ENCODE results near the gene TUBGCP3.

The TUBGCP3 gene

GRCh38 chr13:112456138-112457056 lies 131.6 kb downstream of the TUBGCP3 start:
- Histone ChIP-seq H3K27me3 (ENCODE audit: insufficient read depth, low read length) (peaks cover 12% of the 10 kb centered on the region; the same call in 1 of the 2 replicates), H3K27ac (ENCODE audit: low read depth, low read length, poor library complexity, severe bottlenecking) (no peak overlapping the region), H3K4me1 (ENCODE audit: insufficient read depth, low read length, severe bottlenecking) (peaks cover 12% of the 10 kb centered on the region)

GRCh38 chr13:112455476-112456059 lies 132.4 kb downstream of the TUBGCP3 start:
- no peaks in the 10 kb centered on the region for H3K9me3 ChIP-seq (ENCODE audit: low read length)
- no peak overlapping the region for H3K9ac ChIP-seq (ENCODE audit: low read length)
- H3K4me3 ChIP-seq (ENCODE audit: low read depth, low read length, poor library complexity, severe bottlenecking) = no peak overlapping the region
- H3K27ac ChIP-seq (ENCODE audit: low read depth, low read length, poor library complexity, severe bottlenecking) = no peak overlapping the region
- H3K9me2 ChIP-seq (ENCODE audit: low read depth, low read length) = no peaks in the 10 kb centered on the region
- H3K79me2 ChIP-seq (ENCODE audit: insufficient read depth, low read length) = no peaks in the 10 kb centered on the region
- peaks cover 12% of the 10 kb centered on the region for H3K4me1 ChIP-seq (ENCODE audit: insufficient read depth, low read length, severe bottlenecking)
- no peak overlapping the region for H3K4me2 ChIP-seq (ENCODE audit: low read length)
- peaks cover 12% of the 10 kb centered on the region; the same call in 1 of the 2 replicates for H3K27me3 ChIP-seq (ENCODE audit: insufficient read depth, low read length)
- TF ChIP-seq EZH2 (IDR thresholded peaks at IDR 0.05; ENCODE audit: borderline replicate concordance, low read length) = no peak
- no peak for TF ChIP-seq CTCF (IDR thresholded peaks at IDR 0.05; ENCODE audit: low read length)
- H3F3A ChIP-seq (ENCODE audit: insufficient read depth, low read length) = no peaks in the 10 kb centered on the region
- no peaks in the 10 kb centered on the region for H4K20me1 ChIP-seq (ENCODE audit: insufficient read depth, low read length)
- no peak overlapping the region for H2AFZ ChIP-seq (ENCODE audit: low read length)
- no peaks in the 10 kb centered on the region for H3K36me3 ChIP-seq (ENCODE audit: insufficient read depth, low read length)

More at GRCh38 chr13:112456138-112457056, 131.6 kb downstream of the TUBGCP3 start:
- H3K4me3 ChIP-seq (ENCODE audit: low read depth, low read length, poor library complexity, severe bottlenecking) = no peak overlapping the region
- no peaks in the 10 kb centered on the region; the same call in 1 of the 2 replicates for H3K9me3 ChIP-seq (ENCODE audit: low read length)
- no peak overlapping the region for H2AFZ ChIP-seq (ENCODE audit: low read length)
- H3K36me3 ChIP-seq (ENCODE audit: insufficient read depth, low read length) = no peaks in the 10 kb centered on the region
- H4K20me1 ChIP-seq (ENCODE audit: insufficient read depth, low read length) = no peaks in the 10 kb centered on the region
- no peaks in the 10 kb centered on the region for H3K79me2 ChIP-seq (ENCODE audit: insufficient read depth, low read length)
- no peak overlapping the region for H3K9ac ChIP-seq (ENCODE audit: low read length)
- H3F3A ChIP-seq (ENCODE audit: insufficient read depth, low read length) = no peaks in the 10 kb centered on the region
- TF ChIP-seq CTCF (IDR thresholded peaks at IDR 0.05; ENCODE audit: low read length) (no peak), EZH2 (IDR thresholded peaks at IDR 0.05; ENCODE audit: borderline replicate concordance, low read length) (no peak)
- no peak overlapping the region for H3K4me2 ChIP-seq (ENCODE audit: low read length)
- no peaks in the 10 kb centered on the region for H3K9me2 ChIP-seq (ENCODE audit: low read depth, low read length)

- H4K20me1 ChIP-seq (ENCODE audit: insufficient read depth, low read length) = no peaks in the 10 kb centered on the region
- H3K36me3 ChIP-seq (ENCODE audit: insufficient read depth, low read length) = no peaks in the 10 kb centered on the region
- no peak overlapping the region for H3K9ac ChIP-seq (ENCODE audit: low read length)
- H3K4me1 ChIP-seq (ENCODE audit: insufficient read depth, low read length, severe bottlenecking) = peaks cover 12% of the 10 kb centered on the region
- H3K9me3 ChIP-seq (ENCODE audit: low read length) = no peaks in the 10 kb centered on the region
- no peak overlapping the region for H3K4me3 ChIP-seq (ENCODE audit: low read depth, low read length, poor library complexity, severe bottlenecking)
- peaks cover 12% of the 10 kb centered on the region; the same call in 1 of the 2 replicates for H3K27me3 ChIP-seq (ENCODE audit: insufficient read depth, low read length)
- no peak overlapping the region for H3K4me2 ChIP-seq (ENCODE audit: low read length)
- no peaks in the 10 kb centered on the region for H3K79me2 ChIP-seq (ENCODE audit: insufficient read depth, low read length)
- TF ChIP-seq EZH2 (IDR thresholded peaks at IDR 0.05; ENCODE audit: borderline replicate concordance, low read length) (no peak), CTCF (IDR thresholded peaks at IDR 0.05; ENCODE audit: low read length) (no peak)
- H2AFZ ChIP-seq (ENCODE audit: low read length) = no peak overlapping the region
- no peaks in the 10 kb centered on the region for H3K9me2 ChIP-seq (ENCODE audit: low read depth, low read length)
- H3F3A ChIP-seq (ENCODE audit: insufficient read depth, low read length) = no peaks in the 10 kb centered on the region
- H3K27ac ChIP-seq (ENCODE audit: low read depth, low read length, poor library complexity, severe bottlenecking) = no peak overlapping the region
Measured at GRCh38 chr13:112454648-112455334, 133.2 kb downstream of the TUBGCP3 start.

Measured in OCI-LY1 (cell line).